Stimulated activated CD4-positive, alpha-beta T cell treated with anti-CD3 and anti-CD28 coated beads, Interleukin-12 subunit alpha, Interleukin-12 subunit beta, amount 100 ng/mL, for 24 hours (primary cell): ENCODE measurements around the gene FRMD5.
A peak's percentile ranks its signal among the peaks of the same experiment; 100 is the strongest.

Experiments used
- DNase-seq, 2 experiments: peaks; one replicate each; pipeline ENCODE4 v3.0.0-alpha.2; 2020; ENCODE audit warnings: low read depth in 2 of 2

The FRMD5 gene

GRCh38 chr15:44093836-44094235 lies 101.2 kb downstream of the FRMD5 start:
- no peak for DNase-seq

- no peak for DNase-seq
These were observed 102.8 kb downstream of the FRMD5 start for GRCh38 chr15:44092221-44092620.

GRCh38 chr15:44087578-44088465 lies 107.2 kb downstream of the FRMD5 start:
- DNase-seq, result no peak

DNA sequence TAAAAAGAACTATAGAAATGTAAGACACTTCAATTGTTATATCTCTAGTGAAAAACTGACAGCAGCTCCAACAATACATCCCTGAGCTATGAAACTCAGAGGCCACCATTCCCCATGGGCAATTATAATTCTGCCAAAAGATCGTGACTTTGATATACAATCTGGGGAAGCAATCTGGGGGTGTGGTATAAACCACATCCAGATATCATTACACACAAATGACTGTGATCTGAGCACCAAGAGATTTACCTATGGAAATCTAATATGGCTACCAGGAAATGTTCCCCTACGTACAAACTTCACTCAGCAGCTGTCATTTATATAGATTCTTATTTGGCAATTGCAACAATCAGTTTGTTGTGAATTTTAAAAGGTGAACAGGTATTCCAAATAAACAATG lies 110.3 kb downstream of the FRMD5 start:
- DNase-seq, result no peak

GRCh38 chr15:44084171-44084570 lies 110.9 kb downstream of the FRMD5 start:
- no peak for DNase-seq

- DNase-seq, result no peak
These were observed 112.4 kb downstream of the FRMD5 start for GRCh38 chr15:44082558-44083157.

GRCh38 chr15:44081026-44082013 lies 113.8 kb downstream of the FRMD5 start:
- DNase-seq, result no peak

GRCh38 chr15:44075535-44075934 lies 119.5 kb downstream of the FRMD5 start:
- DNase-seq, result no peak

DNA sequence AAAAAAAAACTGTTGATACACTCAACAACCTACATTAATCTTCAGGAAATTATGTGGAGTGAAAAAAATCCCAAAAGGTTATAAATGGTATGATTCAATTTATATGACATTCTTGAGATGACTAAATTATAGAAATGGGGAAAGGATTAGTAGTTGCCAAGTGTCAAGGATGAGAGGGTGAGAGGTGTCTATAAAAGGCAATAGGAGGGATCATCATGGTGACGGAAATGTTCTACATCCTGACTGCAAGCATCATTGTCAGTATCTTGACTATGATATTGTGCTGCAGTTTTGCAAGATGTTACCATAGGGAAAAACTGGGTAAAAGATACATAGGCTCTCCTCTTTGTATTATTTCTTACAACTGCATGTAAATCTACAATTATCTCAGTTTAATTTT lies 125.6 kb downstream of the FRMD5 start:
- DNase-seq, result no peak

DNA sequence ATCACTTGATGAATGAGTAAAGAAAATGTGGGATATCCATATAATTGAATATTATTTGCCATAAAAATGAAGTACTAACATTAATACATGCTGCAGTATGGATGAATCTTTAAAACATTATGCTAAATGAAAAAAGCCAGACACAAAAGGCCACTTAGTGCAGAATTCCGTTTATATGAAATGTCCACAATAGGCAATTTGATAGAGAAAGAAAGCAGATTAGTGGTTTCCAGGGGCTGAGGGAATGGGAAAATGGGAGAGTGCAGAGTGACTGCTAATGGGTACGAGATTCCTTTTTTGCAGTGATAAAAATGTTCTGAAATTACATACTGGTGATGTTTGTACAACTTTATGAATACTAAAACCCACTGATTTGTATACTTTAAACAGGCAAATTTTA lies 126.7 kb downstream of the FRMD5 start:
- no peak for DNase-seq

DNA sequence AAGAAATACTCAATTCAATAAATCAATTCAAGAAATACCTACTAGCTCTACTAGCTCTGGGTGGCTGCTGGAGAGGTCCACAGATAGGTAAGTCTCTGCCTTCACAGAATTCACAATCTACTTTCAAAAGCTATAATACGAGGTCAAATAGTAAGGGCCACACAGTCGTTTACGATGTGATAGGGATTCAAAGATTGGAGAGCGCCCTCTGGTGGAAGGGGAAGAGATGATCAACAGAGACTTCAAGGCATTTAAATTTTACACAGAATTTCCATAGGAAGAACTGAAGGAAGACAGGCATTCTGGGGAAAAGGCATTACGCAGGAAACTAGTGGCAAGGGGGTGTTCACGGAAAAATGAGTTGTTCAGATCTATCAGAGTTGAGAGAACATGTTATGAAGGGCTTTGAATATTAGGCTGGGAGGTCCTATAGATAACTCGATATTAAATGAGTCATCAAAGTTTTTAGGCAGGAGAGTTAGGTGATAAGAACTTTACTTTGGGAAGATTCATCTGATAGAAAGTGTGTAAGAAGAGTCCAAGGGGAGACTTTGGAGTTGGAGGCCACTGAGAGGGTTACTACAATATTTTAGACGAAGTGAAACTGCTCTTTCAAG lies 128.8 kb downstream of the FRMD5 start:
- peak; percentile 18 to 56 for DNase-seq

DNA sequence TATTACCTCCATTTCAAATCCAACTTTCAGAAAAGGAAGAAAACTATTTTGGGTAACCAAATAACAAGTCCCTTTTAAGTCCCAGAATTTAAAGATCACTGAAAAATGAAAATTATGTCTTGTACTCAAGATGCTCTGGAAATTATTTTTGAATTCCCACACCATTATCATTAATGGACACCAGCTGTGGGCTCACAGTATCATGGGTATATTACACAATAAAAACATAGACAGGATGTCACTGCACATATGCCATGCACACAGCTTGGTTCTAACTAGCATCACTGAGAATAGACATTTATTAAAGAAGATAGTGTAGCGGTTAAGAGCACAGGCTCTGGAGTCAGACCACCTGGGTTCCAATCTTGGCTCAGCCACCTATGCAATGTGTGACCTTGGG lies 130.4 kb downstream of the FRMD5 start:
- DNase-seq, result no peak

DNA sequence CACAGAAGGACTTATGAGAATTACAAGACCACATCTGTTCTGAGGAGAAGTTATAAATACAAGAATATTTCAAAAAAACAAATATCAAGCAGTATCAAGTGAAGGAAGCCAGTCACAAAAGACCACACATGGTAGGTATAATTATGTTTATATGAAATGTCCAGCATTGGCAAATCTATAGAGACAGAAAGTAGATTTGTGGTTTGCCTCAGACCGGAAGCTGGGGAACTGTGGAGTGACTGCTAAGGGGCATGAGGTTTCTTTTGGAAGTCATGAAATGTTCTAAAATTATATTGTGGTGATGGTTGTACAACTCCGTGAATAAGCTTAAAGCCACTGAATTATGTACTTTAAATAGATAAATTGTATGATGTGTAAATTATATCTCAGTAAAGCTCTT lies 136.9 kb downstream of the FRMD5 start:
- DNase-seq, result no peak

DNA sequence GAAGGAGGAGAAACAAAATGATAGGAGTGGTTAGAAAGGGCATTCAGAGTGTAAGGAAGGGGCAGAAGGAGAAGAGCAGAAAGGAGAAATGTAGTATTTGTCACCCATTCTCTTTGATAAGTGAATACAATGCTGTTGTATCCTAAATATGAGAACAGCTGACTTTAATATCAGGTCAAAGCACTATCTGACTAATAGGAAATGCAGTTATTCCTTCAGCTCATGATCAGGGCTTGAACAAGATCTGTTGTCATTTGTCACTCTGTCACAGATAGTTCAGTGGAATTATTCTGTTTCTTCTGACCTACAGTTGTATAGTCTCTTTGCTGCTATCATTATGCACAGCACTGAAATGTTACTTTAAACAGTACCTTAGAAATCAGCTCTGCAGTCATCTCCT lies 149.4 kb downstream of the FRMD5 start:
- DNase-seq, result no peak

GRCh38 chr15:44045217-44045616 lies 149.9 kb downstream of the FRMD5 start:
- DNase-seq, result no peak

DNA sequence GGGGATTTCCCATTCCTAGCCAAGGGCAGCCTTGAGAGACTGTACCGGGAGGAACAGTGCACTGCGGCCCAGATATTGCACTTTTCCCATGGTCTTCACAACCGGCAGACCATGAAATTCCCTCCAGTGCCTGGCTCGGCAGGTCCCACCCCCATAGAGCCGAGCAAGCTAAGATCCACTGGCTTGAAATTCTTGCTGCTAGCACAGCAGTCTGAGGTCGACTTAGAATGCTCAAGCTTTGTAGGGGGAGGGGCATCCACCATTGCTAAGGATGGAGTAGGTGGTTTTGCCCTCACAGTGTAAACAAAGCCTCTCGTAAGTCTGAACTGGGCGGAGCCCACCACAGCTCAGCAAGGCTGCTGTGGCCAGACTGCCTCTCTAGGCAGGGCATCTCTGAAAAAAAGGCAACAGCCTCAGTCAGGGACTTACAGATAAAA lies 156.3 kb downstream of the FRMD5 start:
- no peak for DNase-seq

DNA sequence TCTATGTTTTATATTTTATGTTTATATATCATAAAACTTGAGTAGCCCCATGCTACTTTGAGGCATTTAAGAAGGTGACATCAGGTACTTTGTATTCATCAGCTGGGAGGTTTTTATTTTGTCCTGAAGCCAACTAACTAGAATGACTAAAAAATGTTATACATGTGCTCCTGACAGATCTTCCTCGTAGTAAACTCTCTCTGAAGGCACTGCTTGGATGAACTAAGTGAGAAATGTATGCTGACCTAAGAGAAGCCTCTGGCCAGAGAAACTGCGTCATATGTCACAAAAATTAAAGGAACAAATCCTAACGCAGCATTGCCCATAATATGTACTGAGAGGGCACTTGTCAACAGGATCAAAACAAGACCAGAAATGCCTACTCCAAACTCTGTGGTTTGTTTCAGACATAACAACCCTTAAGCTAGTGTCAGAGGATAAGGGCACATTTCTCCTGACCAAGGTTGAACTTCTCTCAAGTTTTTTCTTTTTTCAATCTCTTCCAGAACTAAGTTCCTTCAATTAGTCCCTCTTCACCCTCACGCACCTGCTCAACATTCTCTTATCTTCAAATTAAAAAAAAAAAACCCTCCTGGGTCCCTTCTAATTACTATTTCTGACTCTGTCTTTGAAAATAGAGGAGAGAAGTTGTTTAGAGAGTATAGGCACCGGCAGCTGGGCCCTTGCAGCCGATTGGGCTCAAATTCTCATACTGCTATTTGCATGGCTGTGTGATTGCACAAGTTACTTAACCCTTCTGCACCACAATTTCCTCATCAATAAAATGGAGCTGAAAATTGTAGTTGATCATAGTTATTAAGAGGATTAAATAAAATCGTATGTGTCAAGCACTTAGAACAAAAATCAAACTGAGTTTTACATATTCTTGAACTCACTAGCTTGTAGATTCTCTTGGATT lies 159.0 kb downstream of the FRMD5 start:
- DNase-seq, result no peak

GRCh38 chr15:44034933-44035624 lies 160.0 kb downstream of the FRMD5 start:
- DNase-seq, result no peak

GRCh38 chr15:44034334-44034733 lies 160.7 kb downstream of the FRMD5 start:
- no peak for DNase-seq

GRCh38 chr15:44033894-44034293 lies 161.2 kb downstream of the FRMD5 start:
- DNase-seq, result no peak
